Esophagus muscularis mucosa (tissue), 4 donors: ENCODE results near the gene ADAMTS1. TPM values are rescaled to one million over a fixed set of nuclear protein-coding genes. Genes with fewer than 3 reads are reported as not detected.

ENCODE experiments used
- DNase-seq: peaks from one replicate; pipeline ENCODE4 v3.0.0-alpha.2; 2017; ENCODE audit errors: extremely low spot score
- H3K27ac ChIP-seq, 4 donors: fragments of 200-600 bp; sonication (generic); replicated peaks in 1 of 4; 1 replicate in 3 of 4; 2 replicates in 1 of 4; pipeline ENCODE4 v1.5.1; 2016 to 2019; ENCODE audit warnings: mild to moderate bottlenecking in 1 of 4
- H3K27me3 ChIP-seq, 4 donors: fragments of 200-600 bp; sonication (generic); one replicate each; pipeline versions ENCODE4 v1.5.1 to v1.6.0; 2016 to 2019
- H3K36me3 ChIP-seq, 4 donors: fragments of 200-600 bp; sonication (generic); one replicate each; pipeline ENCODE4 v1.5.1; 2016 to 2019
- H3K4me1 ChIP-seq, 4 donors: fragments of 200-600 bp; sonication (generic); one replicate each; pipeline ENCODE4 v1.5.1; 2016 to 2019
- H3K4me3 ChIP-seq, 4 donors: fragments of 200-600 bp; sonication (generic); 1 replicate in 2 of 4; 2 replicates in 2 of 4; pipeline ENCODE4 v1.5.1; 2016 to 2019; ENCODE audit warnings: mild to moderate bottlenecking in 4 of 4, moderate library complexity in 1 of 4
- H3K9me3 ChIP-seq, 4 donors: fragments of 200-600 bp; sonication (generic); 1 replicate in 3 of 4; 2 replicates in 1 of 4; pipeline ENCODE4 v1.5.1; 2016 to 2019
- CTCF ChIP-seq, 3 experiments: fragments of 200-600 bp in 2 of 3; fragments of 450-650 bp in 1 of 3; sonication (generic) in 2 of 3; IDR thresholded peaks; one replicate each; pipeline ENCODE4 v1.5.1; 2017 to 2019; ENCODE audit warnings: antibody characterized with exemption in 3 of 3, mild to moderate bottlenecking in 2 of 3, moderate library complexity in 1 of 3
- EP300 ChIP-seq: sonication (generic); formaldehyde crosslinking; IDR thresholded peaks from one replicate; pipeline ENCODE4 v1.6.1; 2017; ENCODE audit warnings: antibody characterized with exemption
- POLR2A ChIP-seq: fragments of 450-650 bp; IDR thresholded peaks from one replicate; pipeline ENCODE4 v1.6.1; 2017; ENCODE audit warnings: antibody characterized with exemption, moderate library complexity, mild to moderate bottlenecking, low read depth
- POLR2AphosphoS5 ChIP-seq, 2 donors: sonication (generic); formaldehyde crosslinking; IDR thresholded peaks; one replicate each; pipeline ENCODE4 v1.6.1; 2017; ENCODE audit warnings: antibody characterized with exemption in 2 of 2
- WGBS: methylation state at CpG from one replicate; pipeline ENCODE4 v1.1.5; 2018; 5-methylcytosine and 5-hydroxymethylcytosine counted together
- intact Hi-C: fragments of 100-400 bp; cut with DNase I; formaldehyde crosslinking; loops from one replicate; pipeline ENCODE4 v1.15.1; 2023
- total RNA-seq, 4 donors: library from RNA; depleted of rRNA; stranded (reverse); fragments of >200 nt; gene quantifications; one replicate each; pipeline versions ENCODE4 v1.1.0 to v1.2.1, GENCODE V29; 2016

The ADAMTS1 gene
- total RNA-seq, 4 donors from 2014 or later = 60.6 to 164 (median 123) TPM

GRCh38 chr21:26884436-26884835 lies 39.2 kb upstream of the ADAMTS1 start:
- no peak overlapping the region for H3K4me3 ChIP-seq
- intact Hi-C loops = no loop called here
- no peaks in the 10 kb centered on the region for H3K27me3 ChIP-seq

GRCh38 chr21:26883768-26884167 lies 38.6 kb upstream of the ADAMTS1 start:
- no peaks in the 10 kb centered on the region for H3K27me3 ChIP-seq
- DNase-seq = no peak
- no peak for TF ChIP-seq POLR2AphosphoS5 (IDR thresholded peaks at IDR 0.05)
- no peak for TF ChIP-seq POLR2A
- no peak for TF ChIP-seq EP300
- TF ChIP-seq CTCF (IDR thresholded peaks at IDR 0.05) = no peak
- intact Hi-C loops = no loop called here
- H3K36me3 ChIP-seq = no peaks in the 10 kb centered on the region
- H3K9me3 ChIP-seq = no peaks in the 10 kb centered on the region
- peaks cover 0 to 10% (median 7%) of the 10 kb centered on the region in 4 donors for H3K4me1 ChIP-seq
- WGBS = 75% methylated on average over 2 of the region's 2 CpGs
- no peak overlapping the region for H3K27ac ChIP-seq
- H3K4me3 ChIP-seq = no peak overlapping the region

More at GRCh38 chr21:26884436-26884835, 39.2 kb upstream of the ADAMTS1 start:
- no peak for DNase-seq
- peaks cover 0 to 14% (median 11%) of the 10 kb centered on the region in 4 donors for H3K4me1 ChIP-seq
- TF ChIP-seq CTCF (IDR thresholded peaks at IDR 0.05) (no peak), EP300 (no peak), POLR2A (no peak), POLR2AphosphoS5 (IDR thresholded peaks at IDR 0.05) (no peak)
- H3K9me3 ChIP-seq = no peaks in the 10 kb centered on the region
- 96% methylated on average over 2 of the region's 2 CpGs for WGBS
- no peaks in the 10 kb centered on the region for H3K36me3 ChIP-seq
- H3K27ac ChIP-seq = no peak overlapping the region

- TF ChIP-seq EP300 (no peak), CTCF (IDR thresholded peaks at IDR 0.05) (peak; percentile 41 to 51 (median 44)), POLR2A (no peak), POLR2AphosphoS5 (IDR thresholded peaks at IDR 0.05) (no peak)
- WGBS = 68% methylated on average over 4 of the region's 4 CpGs
- intact Hi-C loops = no loop called here
Observed at GRCh38 chr21:26881504-26882228, 36.5 kb upstream of the ADAMTS1 start.

GRCh38 chr21:26877018-26877417 lies 31.8 kb upstream of the ADAMTS1 start:
- Histone ChIP-seq H3K4me3 (no peak overlapping the region), H3K36me3 (no peaks in the 10 kb centered on the region), H3K4me1 (no peaks in the 10 kb centered on the region), H3K27ac (no peak overlapping the region), H3K9me3 (peaks cover 0 to 9% (median 7%) of the 10 kb centered on the region in 4 donors), H3K27me3 (no peaks in the 10 kb centered on the region)
- WGBS = 77% methylated on average over 6 of the region's 6 CpGs
- intact Hi-C loops = no loop called here
- TF ChIP-seq POLR2AphosphoS5 (IDR thresholded peaks at IDR 0.05) (no peak), CTCF (IDR thresholded peaks at IDR 0.05) (no peak), POLR2A (no peak), EP300 (no peak)
- DNase-seq = no peak

More at GRCh38 chr21:26881504-26882228, 36.5 kb upstream of the ADAMTS1 start:
- Histone ChIP-seq H3K27ac (no peak overlapping the region), H3K9me3 (no peaks in the 10 kb centered on the region), H3K36me3 (no peaks in the 10 kb centered on the region), H3K27me3 (no peaks in the 10 kb centered on the region), H3K4me3 (no peak overlapping the region), H3K4me1 (no peaks in the 10 kb centered on the region)
- DNase-seq = no peak
